Epithelial cell of prostate (primary cell): ENCODE data around the gene UBTD1.
"Not testable (repeated sequence)": the region's sequence is repeated elsewhere in the genome, so short reads cannot be mapped to it uniquely, and the experiment has no call there.

ENCODE experiments used
- DNase-seq: peaks from one replicate; pipeline ENCODE4 v3.0.0-alpha.2; 2011; ENCODE audit warnings: low read depth, low spot score
- H3K27ac ChIP-seq: fragments of 450-650 bp; 2 replicates; pipeline ENCODE4 v1.5.1; 2017; ENCODE audit warnings: mild to moderate bottlenecking

UBTD1 gene

DNA sequence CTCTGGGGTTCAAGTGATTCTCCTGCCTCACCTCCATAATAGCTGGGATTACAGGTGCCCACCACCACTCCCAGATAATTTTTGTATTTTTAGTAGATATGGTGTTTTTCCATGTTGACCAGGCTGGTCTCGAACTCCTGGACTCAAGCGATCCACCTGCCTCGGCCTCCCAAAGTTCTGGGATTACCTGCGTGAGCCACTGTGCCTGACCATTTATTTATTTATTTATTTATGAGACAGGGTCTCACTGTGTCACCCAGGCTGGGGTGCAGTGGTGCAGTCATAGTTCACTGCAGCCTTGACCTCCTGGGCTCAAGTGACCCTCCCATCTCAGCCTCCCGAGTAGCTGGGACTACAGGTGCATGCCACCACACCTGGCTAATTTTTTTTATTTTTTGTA is 55.6 kb downstream of the UBTD1 start:
- H3K27ac ChIP-seq, DNase-seq: not testable (repeated sequence)

DNA sequence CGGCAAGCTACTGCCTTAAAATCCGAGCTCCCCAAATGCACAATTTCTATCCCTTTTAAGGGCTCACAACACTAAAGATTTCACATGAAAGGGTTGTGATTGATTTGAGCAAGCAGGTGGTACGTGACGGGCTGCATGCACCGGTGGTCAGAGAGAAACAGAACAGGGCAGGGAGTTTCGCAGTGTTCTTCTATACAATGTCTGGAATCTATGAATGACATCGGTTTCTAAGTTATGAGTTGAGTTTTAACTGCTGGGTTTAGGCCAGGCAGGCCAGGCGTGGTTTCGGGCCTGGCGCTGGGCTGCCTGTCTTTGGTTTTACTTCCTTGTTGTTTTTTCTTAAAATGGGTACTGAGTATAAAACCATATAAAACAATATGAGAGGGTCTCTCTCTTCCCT is 56.8 kb downstream of the UBTD1 start:
- not testable (repeated sequence) for DNase-seq, H3K27ac ChIP-seq

DNA sequence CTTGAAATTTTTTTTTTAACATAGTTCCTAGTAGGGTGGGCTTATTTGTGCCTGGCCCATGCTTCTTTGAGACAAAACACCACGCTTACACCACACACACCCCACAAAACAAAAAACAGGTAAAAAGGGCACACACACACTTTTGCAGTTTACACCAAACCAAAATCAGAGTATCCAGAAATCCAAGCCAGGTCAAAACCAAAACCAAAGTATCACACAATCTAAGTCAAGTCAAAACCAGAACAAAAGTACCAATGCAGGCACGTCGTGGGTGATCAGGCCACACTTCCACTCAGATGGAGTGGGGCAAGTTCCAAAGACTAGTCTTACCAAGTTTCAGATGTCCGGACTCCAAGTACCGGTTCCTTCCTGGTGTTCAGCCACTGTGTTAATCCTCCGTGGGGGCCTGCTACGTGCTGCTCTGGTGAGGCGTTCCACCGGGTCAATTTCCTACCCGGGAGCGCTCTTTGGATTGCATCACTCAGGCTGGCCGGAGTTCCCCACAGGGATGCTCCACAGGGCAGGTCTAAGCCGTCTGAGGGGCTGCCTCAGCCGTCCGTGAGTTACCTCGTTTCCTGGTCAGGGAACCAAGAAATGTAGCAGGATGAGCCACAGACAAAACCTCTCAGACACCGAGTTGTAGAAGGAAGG is 62.1 kb downstream of the UBTD1 start:
- H3K27ac ChIP-seq, DNase-seq: not testable (repeated sequence)

DNA sequence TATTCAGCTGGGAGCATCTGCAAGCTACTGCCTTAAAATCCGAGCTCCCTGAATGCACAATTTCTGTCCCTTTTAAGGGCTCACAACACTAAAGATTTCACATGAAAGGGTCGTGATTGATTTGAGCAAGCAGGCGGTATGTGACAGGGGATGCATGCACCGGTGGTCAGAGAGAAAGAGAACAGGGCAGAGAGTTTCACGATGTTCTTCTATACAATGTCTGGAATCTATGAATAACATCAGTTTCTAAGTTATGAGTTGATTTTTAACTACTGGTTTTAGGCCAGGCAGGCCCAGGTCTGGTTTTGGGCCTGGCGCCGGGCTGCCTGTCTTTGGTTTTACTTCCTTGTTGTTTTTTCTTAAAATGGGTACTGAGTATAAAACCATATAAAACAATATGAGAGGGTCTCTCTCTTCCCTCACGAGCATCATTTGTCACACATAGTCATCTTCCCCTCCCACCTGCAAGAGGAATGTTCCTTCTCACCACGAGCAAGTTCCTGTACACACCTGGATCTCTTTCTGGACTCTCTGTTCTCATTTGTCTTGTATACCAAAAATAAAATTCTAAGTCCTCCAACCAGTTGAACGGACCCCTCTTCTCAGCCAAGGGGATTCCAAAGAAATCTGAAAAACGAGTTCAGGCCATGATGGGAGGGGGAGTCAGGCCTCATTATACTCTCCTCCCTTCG is 62.8 kb downstream of the UBTD1 start:
- DNase-seq, H3K27ac ChIP-seq: not testable (repeated sequence)

DNA sequence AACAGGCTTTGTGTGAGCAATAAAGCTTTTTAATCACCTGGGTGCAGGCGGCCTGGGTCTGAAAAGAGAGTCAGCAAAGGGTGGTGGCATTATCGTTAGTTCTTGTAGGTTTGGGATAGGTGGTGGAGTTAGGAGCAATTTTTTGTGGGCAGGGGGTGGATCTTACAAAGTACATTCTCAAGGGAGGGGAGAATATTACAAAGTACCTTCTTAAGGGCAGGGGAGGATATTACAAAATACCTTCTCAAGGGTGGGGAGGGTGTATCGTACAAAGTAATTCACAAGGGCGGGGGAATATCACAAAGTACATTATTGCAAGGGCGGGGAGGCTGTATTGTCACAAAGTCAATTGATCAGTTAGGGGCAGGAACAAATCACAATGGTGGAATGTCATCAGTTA is 63.6 kb downstream of the UBTD1 start:
- not testable (repeated sequence) for H3K27ac ChIP-seq, DNase-seq

DNA sequence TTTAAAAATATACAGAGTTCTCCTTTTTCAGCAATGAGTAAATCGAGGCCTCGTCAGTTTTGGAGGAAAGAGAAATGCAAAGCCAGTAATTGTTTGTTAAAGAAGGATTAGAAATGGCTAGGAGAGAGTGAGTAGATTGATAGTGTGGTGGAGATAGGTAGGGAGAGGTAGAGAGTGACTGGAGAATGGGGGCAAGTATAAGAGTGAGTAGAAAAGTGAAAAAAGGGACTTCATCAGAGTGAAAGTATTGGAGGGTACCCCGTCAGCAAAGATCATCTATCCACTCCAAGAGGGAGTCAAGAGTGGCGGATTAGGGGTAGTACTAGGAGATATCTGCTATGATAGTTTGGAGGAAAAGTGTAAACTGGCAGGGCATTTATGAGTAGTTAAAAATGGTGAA is 64.6 kb downstream of the UBTD1 start:
- DNase-seq, result no peak
- H3K27ac ChIP-seq, result no peak overlapping the region

DNA sequence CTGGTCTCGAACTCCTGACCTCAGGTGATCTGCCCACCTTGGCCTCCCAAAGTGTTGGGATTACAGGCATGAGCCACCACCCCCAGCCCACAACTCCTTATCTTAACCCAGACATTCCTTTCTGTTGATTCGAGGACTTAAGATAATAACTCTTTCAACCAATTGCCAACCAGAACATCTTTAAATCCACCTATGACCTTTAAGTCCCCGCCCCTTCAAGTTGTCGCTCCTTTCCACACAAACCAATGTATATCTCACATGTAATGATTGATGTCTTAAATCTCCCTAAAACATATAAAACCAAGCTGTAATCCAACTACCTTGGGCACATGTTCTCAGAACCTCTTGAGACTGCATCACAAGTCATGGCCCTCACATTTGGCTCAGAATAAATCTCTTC is 66.1 kb downstream of the UBTD1 start:
- H3K27ac ChIP-seq, result no peak overlapping the region
- no peak for DNase-seq

DNA sequence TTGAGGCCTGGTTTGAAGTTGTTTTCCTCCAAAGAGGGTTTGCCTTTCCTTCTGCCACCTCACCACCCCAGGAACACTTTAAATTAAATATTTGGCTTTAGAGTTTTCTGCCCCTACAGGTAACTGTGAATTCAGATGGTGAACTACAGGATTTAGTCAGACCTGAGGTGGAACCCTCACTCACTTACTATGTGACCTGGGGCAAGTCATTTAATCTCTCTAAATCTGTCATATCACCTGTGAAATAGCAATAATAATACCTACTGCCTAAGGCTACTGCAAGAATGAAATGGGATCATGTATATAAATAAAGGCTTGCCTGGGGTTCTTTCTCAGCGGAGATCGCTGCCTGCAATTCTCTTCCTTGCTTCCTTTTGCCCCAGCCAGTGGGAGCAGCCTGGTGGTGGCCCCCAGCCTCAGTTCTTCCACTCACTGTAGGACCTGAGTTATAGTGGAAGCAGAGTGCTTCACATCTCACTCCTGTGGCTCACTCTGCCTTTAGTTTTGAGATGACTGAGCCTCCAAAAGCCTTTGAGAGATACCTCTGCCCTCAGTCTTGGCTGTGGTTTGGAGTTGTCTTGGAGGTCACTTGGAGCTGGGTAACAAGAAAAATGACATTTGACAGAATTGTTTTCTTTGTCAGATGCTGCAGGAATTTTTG is 67.7 kb downstream of the UBTD1 start:
- no peak for DNase-seq
- H3K27ac ChIP-seq, result no peak overlapping the region

DNA sequence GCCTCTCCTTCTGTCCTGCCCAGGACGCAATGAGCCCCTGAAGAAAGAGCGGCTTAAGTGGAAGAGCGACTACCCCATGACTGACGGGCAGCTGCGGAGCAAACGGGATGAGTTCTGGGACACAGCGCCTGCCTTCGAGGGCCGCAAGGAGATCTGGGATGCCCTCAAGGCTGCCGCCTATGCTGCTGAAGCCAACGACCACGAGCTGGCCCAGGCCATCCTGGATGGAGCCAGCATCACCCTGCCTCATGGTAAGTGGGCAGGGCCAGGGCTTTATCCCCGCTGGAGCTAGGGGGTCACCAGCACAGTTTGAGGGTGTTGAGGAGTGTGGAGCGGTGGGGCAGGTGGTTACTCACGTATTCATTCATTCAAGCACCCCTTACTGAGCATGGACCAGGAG is 69.2 kb downstream of the UBTD1 start:
- H3K27ac ChIP-seq, result no peak overlapping the region
- DNase-seq, result no peak

DNA sequence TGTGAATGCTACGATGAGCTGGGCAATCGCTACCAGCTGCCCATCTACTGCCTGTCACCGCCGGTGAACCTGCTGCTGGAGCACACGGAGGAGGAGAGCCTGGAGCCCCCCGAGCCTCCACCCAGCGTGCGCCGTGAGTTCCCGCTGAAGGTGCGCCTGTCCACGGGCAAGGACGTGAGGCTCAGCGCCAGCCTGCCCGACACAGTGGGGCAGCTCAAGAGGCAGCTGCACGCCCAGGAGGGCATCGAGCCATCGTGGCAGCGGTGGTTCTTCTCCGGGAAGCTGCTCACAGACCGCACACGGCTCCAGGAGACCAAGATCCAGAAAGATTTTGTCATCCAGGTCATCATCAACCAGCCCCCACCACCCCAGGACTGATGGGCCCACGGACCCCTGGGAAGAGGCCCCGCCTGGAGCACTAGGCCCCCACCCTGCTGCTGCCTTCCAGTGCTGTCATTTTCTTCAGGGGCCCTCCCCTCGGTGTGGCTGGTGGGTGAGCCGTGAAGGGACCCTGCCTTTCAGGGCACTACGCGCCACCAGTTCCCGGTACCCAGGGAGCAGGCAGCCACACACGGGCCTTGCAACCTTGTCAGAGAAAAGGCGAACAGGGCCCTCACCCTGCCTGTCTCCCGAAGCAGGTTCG is 71.5 kb downstream of the UBTD1 start:
- peak overlapping the region; percentile 97 for H3K27ac ChIP-seq
- no peak for DNase-seq

DNA sequence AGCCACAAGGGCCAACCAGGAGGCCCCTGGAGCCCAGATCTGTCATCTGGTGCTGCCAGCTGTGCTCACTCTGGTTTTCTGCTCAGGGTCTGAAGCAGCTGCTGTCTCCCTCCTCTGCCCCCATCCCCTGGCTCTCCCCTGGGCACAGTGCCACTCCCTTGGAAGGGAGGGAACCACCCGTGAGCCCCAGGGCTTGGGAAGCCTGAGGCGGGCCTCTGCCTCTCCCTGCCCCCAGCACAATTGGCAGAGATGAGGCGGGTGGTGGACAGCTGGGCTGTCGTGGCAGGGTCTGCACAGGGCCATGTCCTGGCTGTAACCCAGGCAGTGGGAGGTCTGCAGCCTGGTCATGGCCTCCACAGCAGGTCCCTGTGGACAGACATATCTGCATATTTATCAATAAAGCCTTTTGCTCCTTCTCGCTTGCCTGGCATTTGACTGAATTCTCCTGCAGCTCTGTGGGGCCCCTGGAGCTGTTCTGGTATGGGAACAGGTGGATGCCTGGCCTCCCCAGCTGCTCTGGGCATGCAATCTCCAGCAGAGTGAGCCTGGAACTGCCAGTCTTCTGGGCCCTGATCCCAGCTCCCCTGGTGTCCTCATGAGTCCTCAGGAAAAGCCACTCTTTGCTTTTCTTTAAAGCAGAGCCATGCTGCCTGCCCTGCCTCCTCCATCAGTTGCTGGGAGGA is 72.2 kb downstream of the UBTD1 start:
- no peak for DNase-seq

DNA sequence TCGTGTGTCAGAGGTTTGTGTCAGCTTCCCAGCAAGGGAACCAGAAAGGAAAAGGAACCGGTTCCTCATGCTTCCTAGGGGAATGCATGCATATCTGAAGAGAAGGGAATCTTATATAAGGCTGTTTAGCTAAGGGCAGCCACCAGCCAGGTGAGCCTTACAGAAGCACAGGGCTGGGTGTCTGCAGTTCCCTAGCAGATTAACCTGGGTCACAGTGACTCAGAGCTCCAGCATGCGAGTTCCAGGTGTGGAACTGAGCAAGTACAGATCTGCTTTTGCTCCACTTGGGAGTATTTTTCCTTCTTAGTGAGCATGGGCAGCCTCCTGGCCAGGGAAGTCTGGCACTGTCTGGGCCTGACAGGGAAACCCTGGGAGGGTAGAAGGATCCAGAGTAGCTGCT is 72.9 kb downstream of the UBTD1 start:
- peak overlapping the region; percentile 97 for H3K27ac ChIP-seq
- DNase-seq, result peak; percentile 84

More for the DNA sequence above, 72.2 kb downstream of the UBTD1 start:
- peak overlapping the region; percentile 97 for H3K27ac ChIP-seq

DNA sequence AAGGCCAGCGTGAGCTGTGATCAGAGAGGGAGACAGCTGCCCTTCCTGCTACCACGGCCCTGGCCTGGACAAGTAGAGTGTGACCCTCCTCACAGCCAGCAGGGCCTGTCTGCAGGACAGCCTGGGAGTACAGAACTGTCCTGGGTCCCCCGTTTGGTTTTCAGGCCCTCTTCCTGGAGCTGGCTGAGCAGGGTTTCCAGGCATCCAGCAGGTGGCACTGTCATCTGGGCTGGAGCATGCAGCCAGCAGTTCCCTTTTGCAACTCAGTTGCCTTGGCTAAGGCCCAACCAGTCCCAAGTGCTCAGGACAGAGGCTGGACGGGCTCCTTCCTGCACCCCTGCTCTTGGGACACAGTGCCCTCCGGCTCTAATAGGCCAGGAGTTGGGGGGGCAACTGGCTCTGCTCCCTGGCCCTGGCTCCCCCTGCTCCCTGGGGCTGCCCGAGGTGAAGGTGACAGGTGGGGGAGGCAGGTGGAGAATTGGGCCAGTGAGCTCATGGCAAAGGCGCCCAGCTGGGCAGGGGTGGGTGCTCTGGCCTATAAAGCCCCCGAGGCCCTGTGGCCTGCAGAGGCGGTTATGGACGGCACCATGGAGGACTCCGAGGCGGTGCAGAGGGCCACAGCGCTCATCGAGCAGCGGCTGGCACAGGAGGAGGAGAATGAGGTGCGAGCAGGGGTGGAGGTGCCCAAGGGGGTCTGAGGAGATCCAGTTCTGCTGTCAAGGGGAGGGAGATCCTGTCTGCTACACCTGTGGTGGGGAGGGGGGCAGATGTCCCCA is 73.7 kb downstream of the UBTD1 start, which contains the start of gene ANKRD2:
TSS of gene ANKRD2 (plus strand) at position 566 of the 776 bp plus-strand sequence. CDS start at position 576, 10 bp downstream.
- H3K27ac ChIP-seq, result peak within 1 kb of the TSS; percentile 97
- peak; percentile 43 for DNase-seq

DNA sequence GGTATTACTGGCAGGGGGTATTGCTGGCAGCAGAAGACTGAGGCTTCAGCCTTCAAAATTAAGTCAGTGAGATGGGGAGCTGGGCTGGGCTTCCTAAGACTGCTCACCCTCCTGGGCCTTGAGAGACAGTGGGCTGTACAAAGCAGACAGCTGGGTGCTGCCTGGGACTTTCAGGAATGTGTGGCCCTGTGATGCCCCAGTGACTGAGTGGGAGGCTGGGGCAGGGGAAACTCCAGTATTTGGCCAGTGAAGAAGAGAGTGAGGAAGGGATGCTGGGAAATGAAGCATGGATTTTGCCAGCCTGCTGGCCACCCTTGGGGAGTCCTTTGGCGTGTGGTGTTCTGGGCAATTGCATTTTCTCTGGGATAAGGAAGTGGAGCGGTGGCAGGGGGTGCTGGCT is 74.3 kb downstream of the UBTD1 start:
- DNase-seq, result no peak
- peak overlapping the region; percentile 97 for H3K27ac ChIP-seq

DNA sequence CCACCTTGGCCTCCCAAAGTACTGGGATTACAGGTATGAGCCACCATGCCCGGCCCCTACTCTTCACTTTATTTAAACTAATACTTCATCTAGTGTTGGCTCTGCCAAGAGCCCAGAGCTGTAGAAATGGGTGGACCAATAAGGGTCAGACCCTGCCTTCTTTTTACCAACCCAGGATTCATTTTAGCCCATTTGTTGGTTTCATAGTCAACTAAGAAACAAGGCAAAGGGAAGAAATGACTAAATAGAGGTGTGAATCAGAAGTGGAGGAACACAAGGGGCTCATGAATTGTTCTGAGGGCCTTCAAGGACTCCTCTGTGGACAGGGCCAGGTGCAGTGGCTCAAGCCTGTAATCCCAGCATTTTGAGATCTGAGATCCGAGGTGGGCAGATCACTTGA is 74.9 kb downstream of the UBTD1 start:
- no peak overlapping the region for H3K27ac ChIP-seq
- DNase-seq, result no peak

DNA sequence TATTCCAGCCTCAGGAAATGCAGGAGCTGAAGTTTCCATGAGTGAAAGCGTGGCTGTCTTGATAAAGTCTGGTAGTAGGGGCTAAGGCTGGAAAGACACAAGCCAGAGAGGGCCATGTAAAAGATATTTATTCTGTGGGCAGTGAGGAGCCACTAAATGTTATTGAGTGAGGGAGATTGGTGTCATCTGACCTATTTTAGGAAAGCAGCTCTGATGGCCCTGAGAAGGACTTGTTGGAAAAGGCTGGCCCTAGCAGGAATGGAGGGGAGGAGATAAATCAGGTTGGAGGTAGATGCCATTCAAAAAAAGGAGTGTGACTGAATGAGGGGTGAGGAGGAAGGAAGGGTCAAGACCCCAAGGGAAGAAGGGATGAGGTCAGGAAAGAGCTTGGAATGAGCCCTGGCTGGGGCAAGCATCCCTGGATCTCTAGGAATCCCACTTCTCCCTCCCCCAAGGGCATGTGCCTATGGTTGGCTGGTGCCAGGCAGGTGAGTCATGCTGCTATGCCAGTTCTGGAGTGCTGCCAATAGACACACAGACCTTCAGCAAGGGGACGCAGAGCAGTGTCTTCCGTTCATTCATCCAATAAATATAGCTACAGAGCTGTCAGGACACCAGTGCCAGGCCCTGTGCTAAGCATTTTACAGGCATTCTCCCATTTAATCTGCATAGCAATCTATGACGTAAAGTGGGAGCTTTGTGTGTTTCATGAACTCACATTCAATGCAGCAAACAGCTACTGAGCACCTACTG is 75.8 kb downstream of the UBTD1 start:
- peak; percentile 69 for DNase-seq
- H3K27ac ChIP-seq, result peak overlapping the region; percentile 44

DNA sequence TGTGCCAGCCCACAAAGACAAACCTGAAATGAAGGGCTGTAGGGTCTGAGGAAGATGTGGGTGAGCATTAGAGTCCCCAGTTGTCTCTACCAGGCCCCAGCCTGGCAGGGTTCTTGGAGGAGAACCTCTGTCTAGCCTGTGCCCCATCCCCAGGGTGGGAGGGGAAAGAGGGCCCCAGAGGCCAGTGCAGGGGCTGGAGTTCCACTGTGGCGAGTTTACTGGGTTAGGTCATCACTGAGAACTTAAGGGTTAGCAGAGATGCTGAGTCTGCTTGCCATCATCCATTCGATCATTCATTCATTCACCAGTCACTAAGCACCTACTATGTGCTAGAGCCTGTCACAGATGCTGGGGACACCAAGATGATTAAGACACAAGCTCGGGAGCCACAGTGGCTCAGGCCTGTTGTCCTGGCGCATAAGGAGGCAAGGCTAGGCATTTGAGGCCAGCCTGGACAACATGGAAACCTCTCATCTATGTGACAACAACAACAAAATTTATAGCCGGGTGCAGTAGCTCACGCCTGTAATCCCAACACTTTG is 76.5 kb downstream of the UBTD1 start:
- H3K27ac ChIP-seq, result peak overlapping the region; percentile 44
- DNase-seq, result no peak

DNA sequence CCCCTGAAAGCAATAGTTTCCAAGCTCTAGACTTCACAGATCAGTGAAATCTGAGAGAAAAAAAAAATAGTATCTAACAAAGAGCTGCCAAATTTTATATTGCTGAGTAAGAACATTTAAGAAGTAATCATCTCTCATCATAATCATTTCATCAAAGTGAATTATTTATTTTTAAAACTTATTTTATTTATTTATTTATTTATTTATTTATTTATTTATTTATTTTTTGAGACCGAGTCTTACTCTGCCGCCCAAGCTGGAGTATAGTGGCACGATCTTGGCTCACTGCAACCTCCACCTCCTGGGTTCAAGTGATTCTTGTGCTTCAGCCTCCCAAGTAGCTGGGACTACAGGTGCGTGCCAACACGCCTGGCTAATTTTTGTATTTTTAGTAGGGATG is 77.8 kb downstream of the UBTD1 start:
- H3K27ac ChIP-seq, DNase-seq: not testable (repeated sequence)

DNA sequence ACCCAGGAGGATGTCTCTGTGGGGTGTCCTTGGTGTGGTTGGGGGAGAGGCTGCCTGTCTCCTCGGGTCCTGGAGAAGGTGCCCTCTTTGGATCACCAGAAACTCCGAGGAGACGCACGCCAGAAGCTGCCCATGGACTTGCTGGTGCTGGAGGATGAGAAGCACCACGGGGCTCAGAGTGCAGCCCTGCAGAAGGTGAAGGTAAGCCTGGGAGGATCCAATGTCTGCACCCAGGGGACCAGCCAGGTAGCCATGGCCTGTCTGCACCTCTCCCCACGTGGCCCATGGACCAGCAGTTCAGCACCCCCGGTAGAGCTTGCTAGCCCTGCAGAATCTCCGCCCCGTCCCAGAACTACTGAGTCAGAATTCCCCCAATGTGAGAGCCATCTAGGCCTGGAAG is 79.0 kb downstream of the UBTD1 start:
- H3K27ac ChIP-seq, result no peak overlapping the region
- no peak for DNase-seq
